H1 (cell line): ENCODE measurements around the gene POPDC2. TPM values are rescaled to one million over a fixed set of nuclear protein-coding genes. Genes with fewer than 3 reads are reported as not detected.

Experiments used
- CTCF ChIA-PET: fragments of 300-600 bp; sonication (Branson Sonifier 250); formaldehyde crosslinking; loops from one replicate; lab custom pipeline; 2021; ENCODE audit not compliant: partially characterized antibody; lab: Charles Lee
- POLR2A ChIA-PET: fragments of 300-600 bp; sonication (Branson Sonifier 250); formaldehyde crosslinking; loops from one replicate; lab custom pipeline; 2021; ENCODE audit warnings: inconsistent platforms; ENCODE audit not compliant: partially characterized antibody; lab: Charles Lee
- DNase-seq, 2 experiments: peaks; one replicate each; pipeline versions ENCODE4 v3.0.0 to v3.0.0-alpha.2; 2010 to 2022; ENCODE audit warnings: low spot score in 2 of 2, low read depth in 1 of 2, mixed read lengths in 1 of 2
- FAIRE-seq: peaks from 2 replicates; lab custom pipeline; 2011; peaks lifted over from hg19 to GRCh38; lab: Jason Lieb, UNC
- H2AFZ ChIP-seq: 2 replicates; pipeline ENCODE4 v1.8.1; 2012; ENCODE audit warnings: low read length, inconsistent platforms
- H2AK5ac ChIP-seq: 2 replicates; pipeline ENCODE4 v1.6.1; 2013; ENCODE audit warnings: low read depth, low read length
- H2BK120ac ChIP-seq: replicated peaks from 2 replicates; pipeline ENCODE3; 2013; ENCODE audit warnings: low read depth, low read length, inconsistent platforms
- H2BK12ac ChIP-seq: 2 replicates; pipeline ENCODE4 v1.6.1; 2013; ENCODE audit warnings: low read depth, low read length
- H2BK15ac ChIP-seq: 2 replicates; pipeline ENCODE4 v1.6.1; 2013; ENCODE audit warnings: low read length
- H2BK20ac ChIP-seq: 2 replicates; pipeline ENCODE4 v1.6.1; 2013; ENCODE audit warnings: low read length
- H2BK5ac ChIP-seq: 2 replicates; pipeline ENCODE4 v1.6.1; 2013; ENCODE audit warnings: low read depth, low read length
- H3K14ac ChIP-seq: 2 replicates; pipeline ENCODE4 v1.6.1; 2013; ENCODE audit warnings: inconsistent platforms; ENCODE audit not compliant: insufficient read length
- H3K18ac ChIP-seq: 2 replicates; pipeline ENCODE4 v1.6.1; 2013; ENCODE audit warnings: low read length; ENCODE audit errors: extremely low read depth
- H3K23ac ChIP-seq: 2 replicates; pipeline ENCODE4 v1.6.1; 2013; ENCODE audit warnings: inconsistent platforms; ENCODE audit not compliant: insufficient read length
- H3K23me2 ChIP-seq: 2 replicates; pipeline ENCODE4 v1.6.1; 2013; ENCODE audit warnings: low read depth, low read length
- H3K27ac ChIP-seq: 2 replicates; pipeline ENCODE4 v1.6.1; 2011; ENCODE audit warnings: low read depth, low read length, inconsistent platforms
- H3K27me3 ChIP-seq, 4 experiments: replicated peaks in 1 of 4; 1 replicate in 1 of 4; 2 replicates in 3 of 4; pipeline versions ENCODE4 v1.6.1 to v1.8.1; 2011 to 2013; ENCODE audit warnings: low read length in 3 of 4, mild to moderate bottlenecking in 3 of 4, inconsistent platforms in 2 of 4, mixed read lengths in 2 of 4, moderate library complexity in 1 of 4; ENCODE audit not compliant: control insufficient read depth in 3 of 4, insufficient read depth in 3 of 4; ENCODE audit errors: extremely low read depth in 1 of 4
- H3K36me3 ChIP-seq, 4 experiments: 2 replicates each; pipeline versions ENCODE4 v1.6.1 to v1.8.1; 2011 to 2013; ENCODE audit warnings: mild to moderate bottlenecking in 4 of 4, low read length in 3 of 4, moderate library complexity in 2 of 4, control low read depth in 1 of 4, inconsistent platforms in 1 of 4; ENCODE audit not compliant: insufficient read depth in 4 of 4, control insufficient read depth in 2 of 4
- H3K4ac ChIP-seq: replicated peaks from 2 replicates; pipeline ENCODE3; 2013; ENCODE audit warnings: low read length, low read depth, mixed read lengths, inconsistent platforms; ENCODE audit not compliant: insufficient read length
- H3K4me1 ChIP-seq, 4 experiments: replicated peaks in 1 of 4; 1 replicate in 1 of 4; 2 replicates in 3 of 4; pipeline versions ENCODE4 v1.6.1 to v1.8.1; 2011 to 2013; ENCODE audit warnings: low read length in 3 of 4, inconsistent platforms in 2 of 4, mixed read lengths in 1 of 4; ENCODE audit not compliant: insufficient read depth in 4 of 4, control insufficient read depth in 3 of 4
- H3K4me2 ChIP-seq, 2 experiments: 2 replicates each; pipeline versions ENCODE4 v1.6.1 to v1.8.1; 2011 to 2013; ENCODE audit warnings: low read depth in 2 of 2, low read length in 2 of 2, control low read depth in 1 of 2, inconsistent platforms in 1 of 2, mild to moderate bottlenecking in 1 of 2; ENCODE audit not compliant: insufficient read depth in 1 of 2
- H3K4me3 ChIP-seq, 4 experiments: fragments of 200-600, 300-600 bp in 1 of 4; sonication (generic), shearing (Covaris generic), sonication (Bioruptor Twin) in 1 of 4; 2 replicates each; pipeline versions ENCODE4 v1.5.1 to v1.8.1; 2011 to 2016; ENCODE audit warnings: low read length in 4 of 4, low read depth in 3 of 4, control low read depth in 2 of 4, inconsistent platforms in 2 of 4, mild to moderate bottlenecking in 2 of 4, mixed read lengths in 1 of 4, moderate library complexity in 1 of 4; ENCODE audit not compliant: insufficient read depth in 2 of 4; ENCODE audit errors: extremely low read depth in 1 of 4
- H3K56ac ChIP-seq: replicated peaks from 2 replicates; pipeline ENCODE3; 2013; ENCODE audit warnings: low read depth, mild to moderate bottlenecking, mixed read lengths, low read length, inconsistent platforms; ENCODE audit not compliant: insufficient read length
- H3K79me1 ChIP-seq: 2 replicates; pipeline ENCODE4 v1.6.1; 2013; ENCODE audit warnings: low read depth, low read length, control low read depth
- H3K79me2 ChIP-seq, 2 experiments: 2 replicates each; pipeline versions ENCODE4 v1.6.1 to v1.8.1; 2012 to 2013; ENCODE audit warnings: low read length in 2 of 2, mild to moderate bottlenecking in 2 of 2, inconsistent platforms in 1 of 2; ENCODE audit not compliant: insufficient read depth in 2 of 2, control insufficient read depth in 1 of 2
- H3K9ac ChIP-seq, 4 experiments: replicated peaks in 1 of 4; 1 replicate in 1 of 4; 2 replicates in 3 of 4; pipeline versions ENCODE4 v1.6.1 to v1.8.1; 2011 to 2013; ENCODE audit warnings: low read depth in 3 of 4, low read length in 3 of 4, control low read depth in 2 of 4, mild to moderate bottlenecking in 2 of 4, moderate library complexity in 2 of 4, inconsistent platforms in 1 of 4; ENCODE audit errors: extremely low read depth in 1 of 4
- H3K9me3 ChIP-seq, 2 experiments: 2 replicates each; pipeline versions ENCODE4 v1.6.1 to v1.8.1; 2012 to 2013; ENCODE audit warnings: mild to moderate bottlenecking in 2 of 2, moderate library complexity in 2 of 2, control low read depth in 1 of 2, inconsistent platforms in 1 of 2, low read depth in 1 of 2, low read length in 1 of 2, mixed read lengths in 1 of 2; ENCODE audit not compliant: insufficient read depth in 2 of 2
- H4K20me1 ChIP-seq, 2 experiments: replicated peaks in 1 of 2; 2 replicates each; pipeline versions ENCODE3 to v1.8.1; 2011 to 2013; ENCODE audit warnings: inconsistent platforms in 2 of 2, low read length in 2 of 2, mild to moderate bottlenecking in 1 of 2; ENCODE audit not compliant: insufficient read depth in 2 of 2, control insufficient read depth in 1 of 2
- H4K5ac ChIP-seq: 2 replicates; pipeline ENCODE4 v1.6.1; 2013; ENCODE audit warnings: low read length, low read depth, mixed read lengths, inconsistent platforms; ENCODE audit not compliant: insufficient read length
- H4K8ac ChIP-seq: 2 replicates; pipeline ENCODE4 v1.8.0; 2013; ENCODE audit warnings: mild to moderate bottlenecking, moderate library complexity, low read length, inconsistent platforms; ENCODE audit not compliant: insufficient read depth; ENCODE audit errors: extremely low read depth
- H4K91ac ChIP-seq: replicated peaks from 2 replicates; pipeline ENCODE3; 2013; ENCODE audit warnings: low read length, mixed read lengths, inconsistent platforms; ENCODE audit not compliant: insufficient read length
- GTF2F1 ChIP-seq: IDR thresholded peaks from 2 replicates; pipeline ENCODE4 v1.6.1; 2012; ENCODE audit warnings: low read depth, low read length, improper control_type of control experiment, borderline replicate concordance
- SP1 ChIP-seq: IDR thresholded peaks from 2 replicates; pipeline ENCODE4 v1.6.1; 2011; ENCODE audit warnings: low read depth, low read length
- WGBS, 2 experiments: shearing (Covaris generic) in 1 of 2; methylation state at CpG; one replicate each; pipeline versions ENCODE4 v1.1.6 to v1.1.7; 2013 to 2015; ENCODE audit warnings: low lambda C conversion rate in 2 of 2, mixed read lengths in 2 of 2, inconsistent platforms in 1 of 2, low coverage in 1 of 2, missing lambda C conversion rate in 1 of 2; ENCODE audit not compliant: insufficient replicate concordance in 2 of 2, insufficient coverage in 1 of 2, insufficient read length in 1 of 2; ENCODE audit errors: extremely low coverage in 1 of 2, missing lambda C conversion rate in 1 of 2; 5-methylcytosine and 5-hydroxymethylcytosine counted together
- polyA plus RNA-seq, 7 experiments: library from polyadenylated mRNA; depleted of rRNA in 3 of 7; stranded (reverse) in 5 of 7; unstranded in 2 of 7; fragments of >200 nt in 5 of 7; fragments of 200-250 nt in 2 of 7; gene quantifications; 1 replicate in 5 of 7; 2 replicates in 1 of 7; 4 replicates in 1 of 7; pipeline versions ENCODE4 v1.2.1 to v1.2.3, GENCODE V29; 2011 to 2013; ENCODE audit warnings: missing spikeins in 2 of 7, mixed read lengths in 2 of 7
- total RNA-seq: library from RNA; stranded (reverse); fragmentation: NEBNext Ultra II Directional; extraction: Animal tissue kit (Norgen Biotek cat#: 25700); gene quantifications from 2 replicates; pipeline ENCODE4 v1.2.1, GENCODE V29; 2021

POPDC2 gene
- total and polyA plus RNA-seq, 2 of the 8 experiments (the other 6 are each of a cell fraction or from before 2014, with no cell fraction given) = 0.65 to 1.1 TPM

- Histone ChIP-seq H3K9ac (no peak overlapping the region), H2BK5ac (no peak overlapping the region), H3K23me2 (no peaks in the 10 kb centered on the region), H2BK12ac (no peak overlapping the region), H4K20me1 (no peaks in the 10 kb centered on the region), H3K4me2 (no peak overlapping the region), H3K27me3 (no peaks in the 10 kb centered on the region), H2BK20ac (no peak overlapping the region), H3K27ac (no peak overlapping the region), H3K79me2 (no peaks in the 10 kb centered on the region), H4K91ac (no peak overlapping the region), H2BK120ac (no peak overlapping the region), H2BK15ac (no peak overlapping the region), H4K5ac (no peak overlapping the region), H3K23ac (no peak overlapping the region), H3K79me1 (no peaks in the 10 kb centered on the region), H2AK5ac (no peak overlapping the region), H3K14ac (no peak overlapping the region), H3K9me3 (no peaks in the 10 kb centered on the region), H2AFZ (no peak overlapping the region), H3K18ac (no peak overlapping the region), H4K8ac (no peak overlapping the region), H3K56ac (no peak overlapping the region), H3K4me3 (no peak overlapping the region), H3K4me1 (no peaks in the 10 kb centered on the region), H3K36me3 (no peaks in the 10 kb centered on the region; a peak in 1 of 8 replicates), H3K4ac (no peak overlapping the region)
- 89% methylated on average over 2 of the region's 2 CpGs; no CpG with 5 or more reads in 1 of the 2 experiments for WGBS, 2 experiments
- CTCF ChIA-PET = interaction anchor here (1.6 kb wide), 1 partner anchor 10 kb away, joined by 10 read pairs; no protein-coding TSS in a partner anchor
- TF ChIP-seq GTF2F1 (no peak), SP1 (no peak)
- no peak for DNase-seq
- no peak for FAIRE-seq
- POLR2A ChIA-PET = no interaction called here
Observed at GRCh38 chr3:119658994-119659393, 1.4 kb downstream of the POPDC2 start.
